KOPT-K1 (cell line): ENCODE measurements around the gene ARHGEF17.

Experiments
- H3K27ac ChIP-seq: fragments of 200-600 bp; sonication (generic); 2 replicates; pipeline ENCODE4 v1.5.1; 2016; ENCODE audit warnings: antibody characterized with exemption, mild to moderate bottlenecking, low read depth, low read length; ENCODE audit not compliant: poor library complexity, severe bottlenecking
- H3K36me3 ChIP-seq: fragments of 200-600 bp; sonication (generic); 2 replicates; pipeline ENCODE4 v1.5.1; 2017; ENCODE audit warnings: antibody characterized with exemption, mild to moderate bottlenecking, low read length, moderate library complexity; ENCODE audit not compliant: insufficient read depth
- H3K9me3 ChIP-seq: fragments of 200-600 bp; sonication (generic); 2 replicates; pipeline ENCODE4 v1.5.1; 2017; ENCODE audit warnings: antibody characterized with exemption, low read length, mild to moderate bottlenecking; ENCODE audit not compliant: insufficient read depth, poor library complexity, severe bottlenecking

Gene ARHGEF17

DNA sequence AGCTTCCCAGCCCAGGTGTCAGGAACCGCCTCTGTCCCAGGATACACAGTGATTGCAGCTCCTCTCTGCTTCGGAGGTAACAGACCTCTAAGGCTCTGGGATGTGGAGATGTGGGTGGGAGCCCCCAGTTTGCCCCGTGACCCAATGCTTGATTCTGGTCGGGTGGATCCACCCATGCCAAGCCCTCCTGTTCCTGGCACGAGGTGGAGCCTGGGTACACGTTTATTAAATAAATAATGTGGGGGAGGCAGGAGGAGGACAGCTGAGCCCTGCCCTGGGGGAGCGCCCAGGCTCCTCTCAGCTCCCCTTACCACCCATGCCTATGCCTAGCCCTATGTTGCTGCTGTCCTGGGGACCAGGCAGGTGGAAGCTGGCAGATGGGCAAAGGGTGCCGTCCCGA, 16.0 kb downstream of the ARHGEF17 start:
- Histone ChIP-seq H3K9me3 (no peaks in the 10 kb centered on the region), H3K36me3 (no peaks in the 10 kb centered on the region), H3K27ac (no peak overlapping the region)

DNA sequence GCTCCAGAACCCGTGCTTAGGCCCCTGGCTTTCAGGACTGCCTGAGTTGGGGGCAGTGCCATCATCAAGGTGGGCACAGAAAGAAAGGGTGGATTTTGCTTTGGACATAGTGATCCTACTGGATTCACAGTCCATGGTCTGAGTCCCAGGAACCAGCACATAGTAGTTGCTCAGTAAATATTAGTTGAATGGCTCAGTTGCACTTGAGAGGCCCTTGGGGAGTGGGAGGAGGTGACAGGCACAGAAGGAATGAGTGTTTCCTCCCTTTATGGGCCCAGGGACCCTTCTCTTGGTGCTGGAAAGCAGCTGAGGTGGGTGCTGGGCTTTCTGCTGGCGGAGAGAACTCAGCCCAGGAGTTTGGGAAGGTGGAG, 16.6 kb downstream of the ARHGEF17 start:
- H3K27ac ChIP-seq, result no peak overlapping the region

DNA sequence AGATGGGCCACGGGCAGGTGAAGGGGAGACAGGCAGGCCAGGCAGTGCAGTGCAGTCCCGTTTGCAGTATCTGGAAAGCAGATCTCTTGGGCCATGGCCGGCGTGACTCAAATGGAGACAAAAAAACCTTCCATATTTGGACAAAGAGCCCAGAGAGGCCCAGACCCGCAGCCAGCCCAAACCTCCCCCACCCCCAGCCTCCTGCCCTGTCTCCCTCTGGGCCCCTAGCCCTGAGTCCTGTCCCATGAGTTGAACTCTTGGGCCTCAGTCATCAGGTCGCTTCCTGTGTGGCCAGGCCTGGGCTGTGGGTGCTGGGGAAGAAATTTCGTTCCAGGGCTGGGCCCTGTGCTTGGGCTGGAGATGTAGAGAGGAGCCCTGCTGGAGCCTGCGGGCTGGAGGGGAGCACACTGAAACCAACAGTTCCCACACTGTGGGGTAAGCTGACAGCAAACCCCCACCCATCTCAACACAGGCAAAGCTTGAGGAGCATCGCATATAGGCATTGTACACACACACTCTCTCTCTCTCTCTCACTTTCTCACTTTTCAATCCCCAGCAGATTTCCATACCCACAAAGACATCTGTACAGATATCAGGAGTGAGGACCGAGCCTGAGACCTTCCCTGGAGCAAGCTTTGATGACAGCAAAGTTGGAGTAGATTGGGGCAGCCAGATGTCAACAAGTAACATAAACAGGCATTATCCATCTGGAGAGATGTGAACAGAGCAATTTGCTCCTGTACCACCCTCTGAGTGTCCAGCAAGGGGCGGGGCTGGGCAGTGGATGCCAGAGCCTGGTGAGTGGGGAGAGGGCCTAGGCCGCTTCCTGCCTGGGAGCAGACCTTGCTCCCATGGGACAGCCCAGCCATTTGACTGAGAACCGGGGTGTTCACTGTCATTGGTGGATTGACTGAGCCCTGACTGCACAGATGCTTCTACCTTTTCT, 17.2 kb downstream of the ARHGEF17 start:
- Histone ChIP-seq H3K9me3 (no peaks in the 10 kb centered on the region), H3K36me3 (no peaks in the 10 kb centered on the region), H3K27ac (no peak overlapping the region)

More for the DNA sequence above, 16.6 kb downstream of the ARHGEF17 start:
- Histone ChIP-seq H3K36me3 (no peaks in the 10 kb centered on the region), H3K9me3 (no peaks in the 10 kb centered on the region)

DNA sequence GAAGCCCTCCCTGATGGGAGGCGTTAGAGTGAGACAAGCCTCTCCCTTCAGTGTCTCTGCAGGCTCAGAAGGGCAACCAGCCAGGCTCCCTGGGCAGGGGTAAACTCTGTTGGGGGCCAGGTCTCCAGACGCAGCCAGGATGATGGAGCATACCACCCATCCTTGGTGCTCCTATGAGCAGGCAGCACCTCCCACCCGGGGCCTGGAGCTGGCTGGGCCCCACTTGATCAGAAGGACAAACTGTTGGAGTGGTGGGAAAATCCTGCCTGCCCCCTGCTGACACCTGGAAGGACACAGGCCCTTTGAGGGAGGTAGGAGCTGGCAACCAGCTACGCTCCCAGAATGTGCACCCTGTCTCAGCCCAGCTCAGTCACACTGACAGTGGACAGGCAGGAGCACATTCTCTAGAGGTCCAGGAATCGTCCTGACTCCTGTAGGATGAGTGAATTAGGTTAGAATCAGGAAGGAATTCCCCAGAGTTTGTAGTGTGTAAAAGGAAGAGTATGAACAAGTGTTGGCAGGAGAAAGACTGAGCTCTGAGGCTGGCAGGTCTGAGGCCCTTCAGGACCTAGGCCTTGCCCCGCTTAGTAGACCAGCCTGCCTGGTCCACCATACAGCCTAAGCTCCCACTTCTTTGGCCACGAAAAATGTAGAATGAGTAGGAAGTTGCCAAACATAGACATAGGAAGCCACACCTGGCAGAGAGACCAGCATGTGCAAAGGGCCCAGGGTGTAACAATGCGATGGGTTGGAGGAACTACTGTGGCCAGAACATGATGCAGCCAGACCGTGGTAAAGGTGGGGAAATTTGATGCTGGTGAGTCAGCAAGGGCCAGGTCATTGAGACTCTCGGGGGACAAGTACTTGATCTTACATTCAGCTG, 19.1 kb downstream of the ARHGEF17 start:
- Histone ChIP-seq H3K9me3 (no peaks in the 10 kb centered on the region), H3K27ac (no peak overlapping the region)

DNA sequence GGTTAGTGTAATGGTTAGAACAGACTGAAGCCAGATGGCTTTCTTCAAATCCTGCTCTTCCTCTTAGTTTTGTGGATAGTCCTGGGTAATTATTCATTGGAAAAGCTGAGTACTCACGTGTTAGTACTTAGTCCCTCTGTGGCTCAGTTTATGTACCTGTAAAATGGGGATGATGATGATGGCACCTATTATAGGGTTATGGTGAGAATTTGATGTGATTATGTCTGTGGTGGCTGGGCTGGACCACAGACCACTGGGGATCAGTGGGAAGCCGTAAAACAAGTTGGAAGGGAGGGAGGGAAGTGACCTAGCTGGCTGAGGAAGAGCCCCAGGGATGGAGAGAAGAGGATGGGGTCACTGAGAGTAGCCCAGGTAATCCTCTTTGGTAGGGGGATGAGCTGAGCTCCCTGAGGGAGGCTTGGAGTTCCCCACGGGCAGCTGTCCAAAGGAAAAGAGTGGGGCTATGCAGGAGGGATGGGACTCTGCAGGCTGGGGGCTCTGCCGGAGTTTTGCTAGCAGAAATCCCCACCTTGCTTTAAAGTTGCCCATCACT, 19.8 kb downstream of the ARHGEF17 start:
- no peak overlapping the region for H3K27ac ChIP-seq

More for the DNA sequence above, 19.1 kb downstream of the ARHGEF17 start:
- H3K36me3 ChIP-seq, result no peaks in the 10 kb centered on the region

DNA sequence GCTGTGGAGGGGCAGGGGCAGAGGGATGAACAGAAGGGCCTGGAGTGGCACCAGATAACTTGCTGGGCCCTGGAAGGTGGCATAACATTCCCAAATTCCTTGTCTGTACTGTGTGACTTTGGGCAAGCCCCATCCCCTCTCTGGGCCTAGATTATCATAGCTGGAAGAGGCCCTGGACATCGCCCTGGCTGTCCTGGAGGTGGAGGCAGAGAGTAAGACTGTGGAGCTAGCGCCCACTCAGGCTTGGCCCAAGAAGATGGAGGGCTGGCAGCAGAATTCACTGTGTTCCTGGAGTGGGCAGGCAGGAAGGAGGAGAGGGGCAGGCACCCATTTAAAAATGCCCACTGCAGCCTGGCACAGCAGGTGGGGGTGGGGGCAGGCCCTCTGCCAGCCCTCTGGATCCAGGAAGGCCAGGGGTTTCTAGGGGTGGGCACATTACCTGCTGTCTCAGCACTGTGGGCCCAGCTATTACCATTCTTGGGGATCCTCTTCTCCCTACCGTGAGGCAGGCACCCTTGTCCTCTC, 22.6 kb downstream of the ARHGEF17 start:
- no peak overlapping the region for H3K27ac ChIP-seq
- no peaks in the 10 kb centered on the region for H3K9me3 ChIP-seq
- no peaks in the 10 kb centered on the region for H3K36me3 ChIP-seq

More for the DNA sequence above, 19.8 kb downstream of the ARHGEF17 start:
- H3K36me3 ChIP-seq, result no peaks in the 10 kb centered on the region
- H3K9me3 ChIP-seq, result no peaks in the 10 kb centered on the region

DNA sequence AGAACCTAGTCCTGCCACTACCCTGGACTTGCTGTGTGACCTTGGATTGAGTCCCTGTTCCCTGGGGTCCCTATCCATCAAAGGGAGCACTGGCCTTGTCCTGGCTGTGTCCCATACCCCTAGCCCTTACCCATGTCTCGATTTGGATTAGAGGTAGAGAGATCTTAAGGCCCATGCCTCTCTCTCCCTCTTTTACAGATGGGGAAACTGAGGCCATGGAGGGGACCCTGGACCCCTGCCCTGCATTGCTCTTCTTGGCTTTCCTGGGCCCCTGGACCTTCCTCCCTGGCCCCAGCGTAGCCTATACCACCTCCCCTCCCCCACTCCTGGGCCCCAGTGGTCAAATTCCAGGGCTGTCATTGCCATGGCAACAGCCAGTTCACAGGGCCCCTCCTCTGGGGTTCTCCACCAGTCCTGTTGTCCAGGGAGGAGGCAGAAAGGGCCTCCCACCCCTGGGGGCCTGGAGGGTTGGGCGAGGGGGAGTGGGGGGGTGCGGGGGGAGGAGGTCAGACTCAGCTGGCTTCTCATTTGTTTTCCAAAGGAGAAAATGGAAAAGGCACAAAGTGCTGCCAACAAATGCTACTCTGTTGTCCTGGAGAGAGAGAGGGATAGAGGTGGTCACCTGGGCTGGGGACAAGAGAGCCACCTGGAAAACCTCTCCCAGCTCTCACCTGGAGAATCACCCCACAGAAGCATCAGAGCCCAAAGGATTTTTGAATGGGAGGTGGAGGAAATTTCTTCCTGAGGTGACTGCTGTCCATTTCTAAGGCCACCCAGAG, 23.3 kb downstream of the ARHGEF17 start:
- Histone ChIP-seq H3K9me3 (no peaks in the 10 kb centered on the region), H3K27ac (no peak overlapping the region), H3K36me3 (no peaks in the 10 kb centered on the region)

DNA sequence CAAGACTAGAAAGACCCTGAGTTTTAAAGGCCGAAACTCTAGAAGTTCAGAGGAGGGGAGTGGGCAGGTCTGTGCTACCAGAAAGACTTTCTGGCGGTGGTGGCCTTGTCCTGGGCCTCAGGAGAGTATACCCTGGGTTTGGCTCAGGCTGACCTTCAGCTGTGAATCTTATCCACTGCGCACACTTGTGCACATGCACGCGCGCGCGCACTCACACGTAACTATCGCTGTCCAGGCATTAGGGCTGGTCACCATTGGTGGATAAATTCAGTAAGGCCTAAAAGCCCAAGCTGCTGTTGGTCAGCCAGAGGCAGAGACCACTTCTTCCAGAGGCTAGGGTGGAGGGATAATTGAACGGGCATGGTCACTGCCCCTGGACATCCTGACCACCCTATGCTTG, 25.1 kb downstream of the ARHGEF17 start:
- no peak overlapping the region for H3K27ac ChIP-seq
- no peaks in the 10 kb centered on the region for H3K36me3 ChIP-seq
- no peaks in the 10 kb centered on the region for H3K9me3 ChIP-seq

DNA sequence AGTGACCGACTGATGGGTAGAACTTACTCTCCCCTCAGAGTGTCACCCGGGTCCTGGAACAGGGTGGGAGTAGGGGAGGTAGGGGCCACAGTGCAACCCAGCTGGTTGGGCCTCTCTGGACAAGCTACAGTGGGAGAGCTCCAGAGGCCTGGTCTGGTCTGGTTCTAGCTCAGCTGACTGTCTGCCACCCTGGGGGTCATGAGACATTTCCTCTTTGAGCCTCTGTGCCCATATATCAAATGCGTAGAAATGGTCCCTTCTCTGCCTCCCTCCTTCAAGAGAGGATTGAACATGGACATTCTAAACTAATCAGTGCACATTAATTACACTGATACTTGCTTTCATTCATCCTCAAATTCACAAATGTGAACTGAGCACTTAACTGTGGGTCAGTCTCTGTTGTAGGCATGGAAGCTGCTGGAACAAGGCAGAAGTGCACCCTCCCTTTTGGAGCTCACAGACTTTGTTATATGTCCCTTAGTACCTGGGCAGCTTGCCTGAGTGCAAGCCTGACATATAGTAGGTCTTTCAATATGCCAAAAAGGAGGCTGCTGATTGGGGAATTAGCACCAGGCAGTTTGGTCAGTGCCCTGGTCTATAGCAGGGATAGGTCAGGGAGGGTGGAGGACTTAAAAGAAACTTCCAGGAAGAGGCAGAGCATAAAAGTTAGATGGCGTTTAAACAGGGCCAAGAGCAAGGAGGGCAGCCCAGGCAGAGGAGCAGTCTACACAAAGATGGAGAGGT, 25.7 kb downstream of the ARHGEF17 start:
- Histone ChIP-seq H3K27ac (no peak overlapping the region), H3K36me3 (no peaks in the 10 kb centered on the region), H3K9me3 (no peaks in the 10 kb centered on the region)

DNA sequence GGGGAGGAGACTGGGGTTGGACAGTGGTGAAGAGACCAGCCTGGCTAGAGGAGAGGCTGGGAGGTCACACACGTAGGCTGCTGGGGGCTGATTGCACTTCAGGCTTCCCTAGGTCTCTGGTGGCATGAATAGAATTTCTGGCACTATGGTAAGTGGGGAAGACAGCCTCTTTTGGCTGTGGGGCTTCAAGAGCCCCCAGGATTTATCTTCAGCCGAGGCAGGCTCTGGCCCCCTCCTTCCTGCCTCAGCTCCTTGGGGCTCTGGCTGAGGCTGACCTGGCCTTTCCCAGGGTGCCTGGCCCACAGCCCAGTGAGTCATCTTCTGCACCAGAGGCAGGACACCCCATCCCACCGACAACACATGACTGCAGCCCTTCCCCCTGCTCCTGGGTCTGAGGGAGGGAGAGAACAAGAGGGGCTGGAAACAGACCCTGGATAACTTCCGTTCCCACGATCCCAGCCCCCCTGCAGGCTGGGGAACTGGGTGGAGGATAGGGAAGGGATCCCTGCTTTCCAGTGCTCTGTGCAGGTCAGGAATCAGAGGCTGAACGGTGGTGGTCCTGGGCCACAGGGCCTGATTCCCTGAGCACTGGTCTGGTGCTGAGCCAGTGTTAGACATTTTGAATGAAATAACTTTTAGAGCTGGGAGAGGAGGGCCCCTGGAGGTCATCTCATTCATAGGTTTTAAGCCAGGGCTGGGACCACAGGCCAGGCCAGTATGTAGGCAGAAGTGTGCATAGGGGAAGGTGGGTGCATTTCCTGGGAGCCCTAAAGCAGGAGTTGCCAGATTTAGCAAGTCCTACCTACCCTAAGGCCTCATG, 26.5 kb downstream of the ARHGEF17 start:
- Histone ChIP-seq H3K36me3 (no peaks in the 10 kb centered on the region), H3K27ac (no peak overlapping the region)

DNA sequence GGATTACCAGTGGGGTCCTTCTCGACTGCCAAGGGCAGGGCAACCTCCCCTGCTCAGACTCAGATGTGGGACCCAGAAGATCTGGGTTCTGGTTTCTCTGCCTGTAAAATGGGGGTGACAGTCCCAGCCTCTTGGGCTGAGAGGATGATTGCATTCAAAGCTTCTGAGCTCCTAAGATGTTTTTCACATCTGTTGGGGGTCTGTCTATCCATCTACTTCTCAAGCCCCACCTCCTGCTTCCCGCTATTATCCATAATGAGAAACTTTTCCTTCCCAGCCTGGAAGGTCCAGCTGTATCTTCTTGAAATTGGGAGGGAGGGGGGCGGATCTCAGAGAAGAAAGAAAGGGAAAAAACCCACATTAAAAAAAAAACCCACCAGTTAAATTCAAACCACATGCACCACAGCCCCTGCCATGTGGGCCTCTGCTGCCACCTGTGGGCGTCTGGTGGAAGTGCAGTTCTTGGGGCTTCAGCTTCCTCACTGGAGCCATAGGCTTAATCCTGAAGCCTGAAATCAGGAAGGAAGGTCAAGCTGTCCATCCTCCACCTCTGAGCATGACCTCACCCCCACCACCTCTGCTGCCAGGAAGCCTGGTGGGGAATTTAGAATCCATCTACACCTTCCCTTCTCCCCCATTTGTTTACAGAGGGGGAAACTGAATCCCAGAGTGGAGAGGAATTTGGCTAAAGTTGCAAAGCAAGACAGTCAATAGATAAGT, 27.3 kb downstream of the ARHGEF17 start:
- H3K27ac ChIP-seq, result no peak overlapping the region
- H3K36me3 ChIP-seq, result no peaks in the 10 kb centered on the region
- no peaks in the 10 kb centered on the region for H3K9me3 ChIP-seq

More for the DNA sequence above, 26.5 kb downstream of the ARHGEF17 start:
- no peaks in the 10 kb centered on the region for H3K9me3 ChIP-seq

DNA sequence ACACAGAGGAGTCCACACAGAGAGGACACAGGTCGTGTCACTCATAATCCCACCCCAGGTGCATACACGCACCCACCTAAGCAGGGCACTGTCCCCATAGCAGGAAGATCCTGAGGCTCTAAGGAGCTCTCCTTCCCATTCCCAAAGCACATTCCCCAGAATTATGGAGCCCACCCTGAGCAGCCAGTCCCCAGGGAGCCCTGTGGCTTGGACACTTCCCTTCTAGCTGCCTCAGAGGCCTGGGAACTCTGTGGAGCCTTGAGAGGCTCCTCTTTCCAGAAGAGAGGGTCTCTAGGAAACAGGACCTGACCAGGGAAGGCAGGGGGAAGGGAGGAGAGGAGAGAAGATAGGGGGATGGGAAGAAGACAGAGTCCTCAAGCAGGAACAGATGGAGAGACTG, 29.8 kb downstream of the ARHGEF17 start:
- Histone ChIP-seq H3K27ac (no peak overlapping the region), H3K36me3 (no peaks in the 10 kb centered on the region), H3K9me3 (no peaks in the 10 kb centered on the region)

DNA sequence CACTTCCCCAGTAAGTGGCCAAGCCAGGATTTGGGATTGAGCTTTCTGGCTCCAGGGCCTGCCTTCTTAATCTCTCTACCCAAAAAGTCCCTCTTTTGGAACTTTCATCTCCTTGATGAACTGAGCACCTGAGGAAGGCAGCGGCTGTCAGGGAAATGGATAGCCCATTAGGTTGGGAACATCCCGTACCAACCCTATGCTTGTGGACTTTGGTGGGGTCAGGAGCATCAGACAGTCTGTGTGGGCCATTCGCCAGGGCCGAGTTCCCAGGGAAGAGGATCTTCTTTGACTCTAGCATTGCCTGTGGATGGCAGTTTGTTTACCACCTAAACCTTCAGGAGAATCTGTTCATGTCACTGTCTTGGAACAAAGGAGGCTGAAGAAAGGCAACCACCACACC, 30.2 kb downstream of the ARHGEF17 start:
- Histone ChIP-seq H3K27ac (no peak overlapping the region), H3K36me3 (no peaks in the 10 kb centered on the region), H3K9me3 (no peaks in the 10 kb centered on the region)
